Mesenchymal stem cell (in vitro differentiated cells and primary cell): Measurements from ENCODE around the gene CEP70.
"Not testable (repeated sequence)": the region's sequence is repeated elsewhere in the genome, so short reads cannot be mapped to it uniquely, and the experiment has no call there.

Source experiments
- DNase-seq: peaks from one replicate; pipeline ENCODE4 v3.0.0-alpha.2; 2013
- H2AFZ ChIP-seq: one replicate; pipeline ENCODE4 v1.6.1; 2013; ENCODE audit warnings: low read depth, mild to moderate bottlenecking, control low read depth, inconsistent platforms, low read length, moderate library complexity
- H2AK5ac ChIP-seq: 2 replicates; pipeline ENCODE4 v1.6.1; 2013; ENCODE audit warnings: low read length, moderate library complexity, mild to moderate bottlenecking, inconsistent platforms; ENCODE audit not compliant: severe bottlenecking
- H2BK120ac ChIP-seq: one replicate; pipeline ENCODE4 v1.6.1; 2013; ENCODE audit warnings: low read depth, mild to moderate bottlenecking, inconsistent platforms, low read length, moderate library complexity
- H2BK12ac ChIP-seq, 2 experiments: one replicate each; pipeline ENCODE4 v1.6.1; 2013; ENCODE audit warnings: inconsistent platforms in 2 of 2, low read length in 2 of 2, mild to moderate bottlenecking in 2 of 2, moderate library complexity in 2 of 2, control low read depth in 1 of 2
- H2BK15ac ChIP-seq: one replicate; pipeline ENCODE4 v1.6.1; 2013; ENCODE audit warnings: mild to moderate bottlenecking, low read depth, inconsistent platforms; ENCODE audit not compliant: poor library complexity, severe bottlenecking
- H2BK5ac ChIP-seq: 2 replicates; pipeline ENCODE4 v1.6.1; 2013; ENCODE audit warnings: low read depth, mild to moderate bottlenecking, low read length, control low read depth, inconsistent platforms; ENCODE audit not compliant: poor library complexity, severe bottlenecking
- H3K14ac ChIP-seq, 2 experiments: one replicate each; pipeline ENCODE4 v1.6.1; 2013; ENCODE audit warnings: inconsistent platforms in 2 of 2, low read length in 2 of 2, control low read depth in 1 of 2, mild to moderate bottlenecking in 1 of 2, moderate library complexity in 1 of 2
- H3K18ac ChIP-seq, 2 experiments: one replicate each; pipeline ENCODE4 v1.6.1; 2013; ENCODE audit warnings: inconsistent platforms in 2 of 2, low read length in 2 of 2, control low read depth in 1 of 2, low read depth in 1 of 2, mild to moderate bottlenecking in 1 of 2
- H3K23ac ChIP-seq, 2 experiments: one replicate each; pipeline ENCODE4 v1.6.1; 2013; ENCODE audit warnings: inconsistent platforms in 2 of 2, low read length in 2 of 2, mild to moderate bottlenecking in 2 of 2, moderate library complexity in 2 of 2, control low read depth in 1 of 2
- H3K27ac ChIP-seq: 2 replicates; pipeline ENCODE4 v1.5.1; 2013; ENCODE audit warnings: mild to moderate bottlenecking, moderate library complexity, low read length, control low read depth, inconsistent platforms; ENCODE audit not compliant: poor library complexity, severe bottlenecking
- H3K27me3 ChIP-seq, 2 experiments: 2 replicates each; pipeline versions ENCODE4 v1.6.1 to v1.7.0; 2013; ENCODE audit warnings: low read length in 2 of 2, mild to moderate bottlenecking in 2 of 2, moderate library complexity in 2 of 2, control low read depth in 1 of 2, inconsistent platforms in 1 of 2; ENCODE audit not compliant: control insufficient read depth in 1 of 2, insufficient read depth in 1 of 2
- H3K36me3 ChIP-seq, 2 experiments: 2 replicates each; pipeline versions ENCODE4 v1.6.1 to v1.7.0; 2013; ENCODE audit warnings: low read length in 2 of 2, control low read depth in 1 of 2, inconsistent platforms in 1 of 2, low read depth in 1 of 2, mild to moderate bottlenecking in 1 of 2; ENCODE audit not compliant: insufficient read depth in 2 of 2, control insufficient read depth in 1 of 2
- H3K4ac ChIP-seq, 2 experiments: one replicate each; pipeline ENCODE4 v1.6.1; 2013; ENCODE audit warnings: inconsistent platforms in 2 of 2, low read length in 2 of 2, mild to moderate bottlenecking in 2 of 2, moderate library complexity in 2 of 2, control low read depth in 1 of 2, low read depth in 1 of 2
- H3K4me1 ChIP-seq: 2 replicates; pipeline ENCODE4 v1.6.1; 2013; ENCODE audit warnings: low read depth, low read length, control low read depth; ENCODE audit not compliant: control insufficient read depth, insufficient read depth
- H3K4me2 ChIP-seq: 2 replicates; pipeline ENCODE4 v1.6.1; 2013; ENCODE audit warnings: low read length, mild to moderate bottlenecking, inconsistent platforms; ENCODE audit not compliant: poor library complexity, severe bottlenecking
- H3K4me3 ChIP-seq, 2 experiments: 2 replicates each; pipeline versions ENCODE4 v1.5.1 to v1.7.0; 2013; ENCODE audit warnings: low read length in 2 of 2, mild to moderate bottlenecking in 2 of 2, control low read depth in 1 of 2, low read depth in 1 of 2; ENCODE audit not compliant: insufficient read depth in 1 of 2
- H3K79me1 ChIP-seq: replicated peaks from 2 replicates; pipeline ENCODE4 v1.6.1; 2013; ENCODE audit warnings: mild to moderate bottlenecking, control low read depth, low read length, inconsistent platforms; ENCODE audit not compliant: poor library complexity, severe bottlenecking
- H3K9ac ChIP-seq: 2 replicates; pipeline ENCODE4 v1.7.0; 2013; ENCODE audit warnings: mild to moderate bottlenecking, low read length, moderate library complexity
- H3K9me3 ChIP-seq: 2 replicates; pipeline ENCODE4 v1.7.0; 2013; ENCODE audit warnings: mild to moderate bottlenecking, low read length; ENCODE audit not compliant: control insufficient read depth
- H4K8ac ChIP-seq: one replicate; pipeline ENCODE4 v1.6.1; 2013; ENCODE audit warnings: inconsistent platforms, mild to moderate bottlenecking, low read length, moderate library complexity
- H4K91ac ChIP-seq: one replicate; pipeline ENCODE4 v1.6.1; 2013; ENCODE audit warnings: mild to moderate bottlenecking, low read length, inconsistent platforms
- WGBS: methylation state at CpG from one replicate; pipeline ENCODE4 v1.1.7; 2013; ENCODE audit warnings: mixed read lengths; 5-methylcytosine and 5-hydroxymethylcytosine counted together

The CEP70 gene

GRCh38 chr3:138554775-138555174 lies 39.3 kb downstream of the CEP70 start:
- H2AK5ac ChIP-seq, H2AFZ ChIP-seq, H3K36me3 ChIP-seq, H3K4ac ChIP-seq, H4K8ac ChIP-seq, H3K4me2 ChIP-seq, H2BK12ac ChIP-seq, H3K27me3 ChIP-seq, H2BK5ac ChIP-seq, H3K23ac ChIP-seq, H3K14ac ChIP-seq, H3K79me1 ChIP-seq, H3K9ac ChIP-seq, H3K27ac ChIP-seq, H3K18ac ChIP-seq, H2BK15ac ChIP-seq, H3K4me1 ChIP-seq, H4K91ac ChIP-seq, H2BK120ac ChIP-seq, H3K4me3 ChIP-seq, DNase-seq: not testable (repeated sequence)
- 87% methylated on average over 5 of the region's 5 CpGs for WGBS
- H3K9me3 ChIP-seq: peaks cover 22% of the 10 kb centered on the region

DNA sequence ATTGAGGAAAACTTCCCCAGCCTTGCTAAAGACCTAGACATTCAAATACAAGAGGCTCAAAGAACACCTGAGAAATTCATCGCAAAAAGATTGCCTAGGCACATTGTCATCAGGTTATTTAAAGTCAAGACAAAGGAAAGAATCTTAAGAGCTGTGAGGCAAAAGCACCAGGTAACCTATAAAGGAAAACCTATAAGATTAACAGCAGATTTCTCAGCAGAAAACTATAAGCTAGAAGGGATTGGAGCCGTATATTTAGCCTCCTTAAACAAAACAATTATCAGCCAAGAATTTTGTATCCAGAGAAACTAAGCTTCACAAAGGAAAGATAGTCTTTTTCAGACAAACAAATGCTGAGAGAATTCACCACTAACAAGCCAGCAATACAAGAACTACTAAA lies 43.1 kb downstream of the CEP70 start:
- not testable (repeated sequence) for H3K9ac ChIP-seq, H3K4me2 ChIP-seq, H2BK5ac ChIP-seq, H2BK120ac ChIP-seq, H3K27ac ChIP-seq, H2BK15ac ChIP-seq, H3K18ac ChIP-seq, H3K4me1 ChIP-seq, H4K8ac ChIP-seq, H3K23ac ChIP-seq, DNase-seq, H4K91ac ChIP-seq, H3K27me3 ChIP-seq, H3K4me3 ChIP-seq, H2AFZ ChIP-seq, H3K14ac ChIP-seq, H2AK5ac ChIP-seq, H2BK12ac ChIP-seq, H3K4ac ChIP-seq
- Histone ChIP-seq H3K36me3 (peaks cover 15 to 18% of the 10 kb centered on the region in 2 experiments), H3K79me1 (peaks cover 17% of the 10 kb centered on the region), H3K9me3 (peaks cover 43% of the 10 kb centered on the region)
- WGBS: 88% methylated on average over 1 of the region's 2 CpGs

GRCh38 chr3:138549179-138549977 lies 44.7 kb downstream of the CEP70 start:
- Histone ChIP-seq H3K4me1 (no peaks in the 10 kb centered on the region), H3K9me3 (peaks cover 53% of the 10 kb centered on the region), H2AK5ac (no peak overlapping the region), H3K18ac (no peak overlapping the region), H2BK12ac (no peak overlapping the region), H3K27ac (no peak overlapping the region), H3K14ac (no peak overlapping the region), H3K36me3 (peaks cover 15 to 23% of the 10 kb centered on the region in 2 experiments), H2BK120ac (no peak overlapping the region), H3K79me1 (peaks cover 13% of the 10 kb centered on the region), H3K27me3 (no peaks in the 10 kb centered on the region), H4K91ac (no peak overlapping the region), H2BK5ac (no peak overlapping the region), H2AFZ (no peak overlapping the region), H2BK15ac (no peak overlapping the region), H3K9ac (no peak overlapping the region), H3K4ac (no peak overlapping the region), H3K4me3 (no peak overlapping the region), H3K23ac (no peak overlapping the region), H3K4me2 (no peak overlapping the region), H4K8ac (no peak overlapping the region)
- WGBS: 96% methylated on average over 13 of the region's 14 CpGs
- DNase-seq: no peak

GRCh38 chr3:138547342-138547975 lies 46.6 kb downstream of the CEP70 start:
- no peaks in the 10 kb centered on the region for H3K4me1 ChIP-seq
- H3K36me3 ChIP-seq: peaks cover 26 to 30% of the 10 kb centered on the region in 2 experiments
- no peak overlapping the region for H3K4me3 ChIP-seq
- H4K8ac ChIP-seq: no peak overlapping the region
- H3K79me1 ChIP-seq: peaks cover 13% of the 10 kb centered on the region
- no peak overlapping the region for H3K4me2 ChIP-seq
- DNase-seq: no peak
- no peak overlapping the region for H3K9ac ChIP-seq
- no peak overlapping the region for H3K18ac ChIP-seq
- no peaks in the 10 kb centered on the region for H3K27me3 ChIP-seq
- no peak overlapping the region for H3K14ac ChIP-seq
- no peak overlapping the region for H2BK5ac ChIP-seq
- H3K9me3 ChIP-seq: peaks cover 72% of the 10 kb centered on the region
- no peak overlapping the region for H2AFZ ChIP-seq
- H2AK5ac ChIP-seq: no peak overlapping the region
- H4K91ac ChIP-seq: no peak overlapping the region
- no peak overlapping the region for H2BK12ac ChIP-seq
- WGBS: 91% methylated on average over 2 of the region's 2 CpGs
- no peak overlapping the region for H3K23ac ChIP-seq
- no peak overlapping the region for H3K4ac ChIP-seq
- H2BK120ac ChIP-seq: no peak overlapping the region
- no peak overlapping the region for H2BK15ac ChIP-seq
- no peak overlapping the region for H3K27ac ChIP-seq
